ENCODE results near the gene P2RY14.

- TF ChIP-seq CTCF (IDR thresholded peaks at IDR 0.05; ENCODE audit: borderline replicate concordance, extremely low read depth, low read length, poor library complexity, severe bottlenecking) (no peak), EZH2 (IDR thresholded peaks at IDR 0.05; ENCODE audit: borderline replicate concordance, low read depth, low read length, severe bottlenecking) (no peak)
Measured at GRCh38 chr3:151232991-151233390, 45.4 kb downstream of the P2RY14 start.

Measured in DND-41 (cell line).